NCI-H345 treated with DMSO at 0.1 percent for 48 hours (cell line): ENCODE results near the gene STPG2.

Source experiments
- DNase-seq: peaks from one replicate; lab custom pipeline; 2025; ENCODE audit not compliant: unreplicated experiment; lab: John Stamatoyannopoulos, UW

STPG2 gene

DNA sequence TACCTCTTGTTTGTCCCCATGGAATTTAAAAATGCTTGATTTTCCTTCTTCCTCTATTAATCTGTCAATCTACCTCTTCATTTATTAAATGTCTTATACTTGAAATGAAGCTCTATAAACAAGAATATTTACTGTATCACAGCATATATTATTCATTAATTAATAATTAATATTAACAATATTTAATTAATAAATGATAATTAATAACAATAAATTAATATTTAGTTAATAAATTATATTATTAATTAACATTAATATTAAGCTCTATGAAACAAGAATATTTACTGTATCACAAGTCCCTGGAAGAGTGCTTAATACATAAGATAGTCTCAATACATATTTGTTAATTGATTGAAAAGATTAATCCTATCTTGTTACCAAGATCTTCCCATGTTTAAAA, 306.6 kb downstream of the STPG2 start:
- DNase-seq, result no peak

DNA sequence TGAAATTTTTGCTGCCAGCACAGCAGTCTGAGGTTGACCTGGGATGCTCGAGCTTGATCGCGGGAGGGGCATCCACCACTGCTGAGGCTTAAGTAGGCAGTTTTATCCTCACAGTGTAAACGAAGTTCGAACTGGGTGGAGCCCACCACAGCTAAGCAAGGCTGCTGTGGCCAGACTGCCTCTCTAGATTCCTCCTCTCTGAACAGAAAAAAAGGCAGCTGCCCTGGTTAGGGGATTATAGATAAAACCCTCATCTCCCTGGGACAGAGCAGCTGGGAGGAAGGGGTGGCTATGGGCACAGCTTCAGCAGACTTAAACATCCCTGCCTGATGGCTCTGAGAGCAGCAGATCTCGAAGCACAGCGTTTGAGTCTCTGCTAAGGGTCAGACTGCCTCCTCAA, 314.6 kb downstream of the STPG2 start:
- no peak for DNase-seq

DNA sequence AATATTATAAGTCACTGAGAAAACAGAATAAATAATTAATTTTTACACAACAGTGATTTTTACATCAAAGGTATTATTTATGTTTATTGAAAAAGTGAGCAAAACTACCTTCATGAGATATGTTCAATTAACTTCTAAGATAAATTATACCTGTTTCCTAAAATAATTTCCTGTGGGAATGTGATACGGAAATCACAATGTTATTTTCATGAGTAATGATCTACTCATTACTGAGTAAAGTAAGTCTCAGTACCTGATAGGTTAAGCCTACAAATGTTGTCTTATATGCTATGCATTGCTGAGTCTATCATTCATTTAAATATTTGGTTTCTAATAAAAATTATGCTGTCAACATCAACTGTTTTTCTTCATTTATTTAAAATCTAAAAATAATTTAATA, 324.0 kb downstream of the STPG2 start:
- no peak for DNase-seq

DNA sequence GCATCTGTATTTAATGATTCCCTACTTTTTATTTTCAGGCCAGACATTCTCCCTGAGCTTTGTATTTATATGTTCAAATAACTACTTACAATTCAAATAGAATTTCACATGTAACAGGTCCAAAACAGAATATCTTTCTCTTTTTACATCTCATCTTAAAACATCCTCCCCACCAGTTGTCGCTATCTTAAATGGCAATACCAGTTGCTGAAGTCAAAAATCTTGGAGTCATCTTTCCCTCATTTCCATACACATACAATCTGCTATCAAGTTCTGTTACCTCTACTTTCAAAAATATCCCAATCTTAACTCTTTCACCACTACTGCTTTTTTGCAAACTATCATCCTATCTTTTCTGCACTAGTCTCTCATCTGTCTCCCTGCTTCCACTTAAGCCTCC, 330.5 kb downstream of the STPG2 start:
- DNase-seq, result no peak

DNA sequence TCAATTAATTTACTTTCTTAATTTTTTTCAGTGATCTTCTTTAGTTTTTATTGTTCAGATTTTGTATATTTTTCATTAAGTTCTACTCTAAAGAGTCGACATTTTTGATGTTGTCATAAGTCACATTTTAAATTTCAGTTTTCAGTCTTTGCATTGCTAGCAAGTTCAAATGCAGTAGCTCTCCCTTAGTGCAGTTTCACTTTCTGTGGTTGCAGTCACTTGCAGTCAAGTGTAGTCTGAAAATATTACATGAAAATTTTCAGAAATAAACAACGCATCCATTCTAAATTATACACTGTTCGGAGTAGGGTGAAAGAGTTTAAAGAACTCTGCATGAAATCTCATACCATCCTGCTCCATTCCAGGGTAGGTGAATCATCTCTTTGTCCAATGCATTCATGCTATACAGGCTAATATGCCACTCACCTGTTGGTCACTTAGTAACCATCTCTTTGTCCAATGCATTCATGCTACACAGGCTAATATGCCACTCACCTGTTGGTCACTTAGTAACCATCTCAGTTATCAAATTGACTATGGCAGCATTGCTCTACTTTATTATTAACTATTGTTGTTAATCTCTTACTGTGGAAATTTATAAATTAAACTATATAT, 356.9 kb downstream of the STPG2 start:
- no peak for DNase-seq

DNA sequence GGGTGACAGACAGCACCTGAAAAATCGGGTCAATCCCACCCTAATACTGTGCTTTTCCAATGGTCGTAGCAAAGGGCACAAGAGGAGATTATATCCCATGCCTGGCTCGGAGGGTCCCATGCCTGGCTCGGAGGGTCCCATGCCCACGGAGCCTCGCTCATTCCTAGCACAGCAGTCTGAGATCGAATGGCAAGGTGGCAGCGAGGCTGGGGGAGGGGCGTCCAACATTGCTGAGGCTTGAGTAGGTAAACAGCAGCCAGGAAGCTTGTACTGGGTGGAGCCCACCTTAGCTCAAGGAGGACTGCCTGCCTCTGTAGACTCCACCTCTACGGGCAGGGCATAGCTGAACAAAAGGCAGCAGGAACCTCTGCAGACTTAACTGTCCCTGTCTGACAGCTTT, 365.1 kb downstream of the STPG2 start:
- no peak for DNase-seq

DNA sequence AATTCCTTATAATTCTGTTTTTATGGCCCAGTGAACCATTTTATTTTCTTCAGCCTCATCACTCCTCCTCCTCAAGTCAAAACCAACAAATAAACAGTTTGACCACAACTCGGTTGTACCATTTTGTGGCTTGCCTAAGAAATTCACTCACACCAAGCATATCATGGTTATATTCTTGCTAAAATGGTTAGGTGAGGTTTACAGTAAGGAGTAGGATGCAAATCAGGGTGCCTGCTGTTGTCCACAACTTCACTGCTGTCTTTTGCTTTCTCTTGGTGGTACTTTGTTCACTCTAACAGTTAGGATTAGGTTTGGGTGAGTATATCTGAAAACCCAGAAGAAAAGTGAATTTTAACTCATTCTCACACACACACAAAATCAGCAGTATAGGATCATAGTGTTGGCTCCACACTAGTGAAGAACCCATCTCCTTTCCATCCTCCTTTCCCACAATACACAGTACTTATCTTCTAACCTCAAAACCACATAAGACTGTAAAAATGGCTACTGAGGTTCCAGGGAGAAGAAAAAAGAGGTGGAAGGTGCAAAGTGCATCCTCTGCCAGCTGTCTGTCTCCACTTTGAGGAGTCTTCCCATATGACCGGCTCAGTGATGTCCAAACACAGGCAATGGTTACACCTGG, 368.8 kb downstream of the STPG2 start:
- no peak for DNase-seq

DNA sequence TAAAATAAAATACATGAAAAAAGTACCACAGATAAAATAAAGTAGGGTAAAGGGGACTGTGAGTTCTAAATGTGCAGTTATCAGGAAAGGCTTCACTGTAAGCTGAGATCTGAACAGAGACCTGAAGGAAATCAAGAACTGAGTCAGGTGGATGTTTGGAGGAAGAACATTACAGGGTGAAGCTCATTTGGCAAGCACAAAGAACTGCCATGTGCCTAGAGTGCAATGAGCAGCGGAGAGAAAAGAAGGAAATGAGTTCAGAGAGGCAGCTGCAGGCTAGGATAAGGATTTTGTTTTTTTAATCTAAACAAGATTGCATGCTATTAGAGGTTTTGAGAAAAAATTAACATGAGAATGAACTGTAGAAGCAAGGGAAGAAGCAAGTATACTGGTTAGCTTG, 373.1 kb downstream of the STPG2 start:
- no peak for DNase-seq

DNA sequence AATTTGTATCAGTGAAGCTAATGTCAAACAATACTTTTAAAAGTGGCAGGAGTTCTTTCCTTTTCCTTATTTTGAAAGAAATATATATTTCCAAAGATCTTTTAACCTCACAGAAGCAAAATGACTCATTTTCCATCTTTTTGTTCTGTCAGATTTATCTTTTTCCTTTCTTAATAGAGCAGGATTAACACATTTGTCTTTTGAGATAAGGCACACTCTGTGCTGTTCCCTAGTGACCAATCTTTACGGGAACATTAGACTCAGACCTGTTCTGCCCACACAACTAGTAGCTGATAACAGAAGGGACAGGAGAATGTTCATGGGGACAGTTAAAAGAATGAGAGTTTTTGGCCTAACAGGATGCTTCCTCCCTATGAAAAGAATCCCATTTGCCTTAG, 381.2 kb downstream of the STPG2 start:
- no peak for DNase-seq

DNA sequence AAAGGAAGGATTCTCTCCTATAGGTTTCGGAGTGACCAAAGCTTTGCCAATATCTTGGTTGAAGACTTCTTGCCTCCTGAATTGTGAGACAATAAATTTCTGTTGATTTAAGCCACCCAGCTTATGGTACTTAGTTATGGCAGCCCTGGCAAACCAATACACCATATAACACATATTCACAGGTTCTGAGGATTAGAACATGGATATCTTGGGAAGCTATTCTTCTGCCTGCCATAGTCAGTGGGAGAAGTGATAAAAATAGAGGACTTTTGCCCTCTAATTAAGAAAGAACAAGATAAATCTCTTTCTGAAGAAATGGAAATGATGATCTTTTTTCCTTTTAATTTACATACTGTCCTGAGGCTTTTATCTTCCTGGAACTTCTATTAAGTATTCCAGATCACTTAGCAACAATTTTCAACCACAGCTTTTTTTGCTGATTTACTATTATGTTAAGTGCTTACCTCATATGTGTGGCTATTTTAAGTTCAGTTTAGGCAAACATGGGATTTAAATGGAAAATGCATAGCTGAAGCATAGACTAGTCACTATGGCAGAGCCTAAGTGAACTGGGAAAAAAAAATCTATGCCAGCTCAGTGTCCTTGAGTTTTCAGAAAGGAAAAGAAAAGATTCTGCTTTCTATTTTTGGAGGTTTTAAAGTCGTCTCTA, 381.7 kb downstream of the STPG2 start:
- DNase-seq, result no peak

DNA sequence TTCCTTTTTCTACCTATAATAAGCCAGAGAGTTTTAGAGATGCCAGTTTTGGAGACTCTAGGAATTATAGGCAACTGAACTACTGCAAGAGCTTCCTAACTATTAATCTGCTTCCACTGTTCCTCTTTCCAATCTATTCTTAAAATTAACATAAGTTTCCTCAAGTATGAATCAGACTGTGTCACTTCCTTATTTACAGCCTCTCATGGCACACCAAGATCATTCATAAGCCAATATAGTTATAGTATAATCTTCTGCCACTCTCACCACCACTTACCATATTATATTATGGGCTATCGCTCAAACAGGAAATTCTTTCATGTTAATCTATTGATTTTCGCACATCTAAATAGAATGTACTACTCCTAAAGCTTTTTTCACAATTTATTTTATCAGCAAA, 383.5 kb downstream of the STPG2 start:
- no peak for DNase-seq

DNA sequence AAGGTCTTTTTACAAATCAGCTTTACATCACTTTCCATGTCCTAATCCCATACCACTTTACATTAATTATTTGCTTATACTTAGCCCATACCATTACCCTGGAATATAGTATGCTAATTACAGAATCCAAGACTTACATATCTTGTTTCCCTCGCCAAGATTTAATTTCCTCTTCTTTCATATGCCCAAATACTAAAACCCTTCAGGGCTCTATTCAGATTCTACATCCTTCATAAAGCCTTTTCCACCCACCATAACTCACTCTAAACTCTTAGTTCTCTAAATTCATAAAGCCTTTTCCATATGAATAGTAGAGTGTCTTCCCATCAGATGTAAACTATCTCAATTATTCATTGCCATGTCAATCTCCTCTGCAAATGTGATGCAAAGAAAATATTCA, 390.7 kb downstream of the STPG2 start:
- no peak for DNase-seq

DNA sequence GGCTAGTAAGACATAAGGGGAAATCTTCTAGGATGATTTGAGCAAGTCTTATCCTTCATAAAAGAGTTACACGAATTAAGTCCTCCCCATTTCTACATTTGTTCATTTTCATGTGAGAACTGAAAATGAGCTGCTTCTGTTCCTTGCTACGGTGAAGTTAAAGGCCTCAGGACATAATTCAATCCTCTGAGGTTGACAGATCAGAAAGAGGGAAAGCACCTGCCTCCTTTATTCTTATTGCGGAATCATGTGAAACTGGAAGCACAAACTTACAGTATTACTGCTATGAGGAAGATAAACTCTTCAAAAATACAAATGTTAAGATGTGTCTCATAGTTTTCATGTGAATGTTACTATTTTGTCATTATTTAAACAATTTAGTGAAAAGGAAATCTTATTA, 395.3 kb downstream of the STPG2 start:
- no peak for DNase-seq

DNA sequence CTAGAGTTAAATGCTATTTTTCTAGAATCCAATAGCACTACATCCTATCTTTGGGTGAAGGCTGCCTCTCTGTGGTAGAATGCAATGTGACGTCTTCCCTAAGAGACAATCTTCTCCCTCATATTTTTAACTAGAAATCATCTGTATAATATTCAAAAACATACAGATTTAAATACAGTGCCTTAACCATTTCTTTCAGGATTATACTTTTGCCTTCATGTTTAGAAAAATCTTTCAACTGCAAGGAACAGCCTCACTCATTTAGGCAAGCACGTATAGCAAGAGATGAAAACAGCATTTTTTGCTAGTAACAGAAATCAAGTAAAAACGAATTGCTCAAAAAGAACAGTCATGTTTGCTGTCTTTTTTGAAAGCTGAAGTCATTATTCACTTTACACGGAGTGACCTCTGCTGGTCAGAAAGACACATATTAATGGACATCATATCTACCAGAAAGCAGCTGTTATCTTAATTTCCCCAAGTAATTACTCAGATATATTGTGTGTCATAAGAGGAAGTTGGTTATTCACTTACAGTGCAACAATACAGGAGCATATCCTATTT, 422.3 kb downstream of the STPG2 start:
- no peak for DNase-seq

DNA sequence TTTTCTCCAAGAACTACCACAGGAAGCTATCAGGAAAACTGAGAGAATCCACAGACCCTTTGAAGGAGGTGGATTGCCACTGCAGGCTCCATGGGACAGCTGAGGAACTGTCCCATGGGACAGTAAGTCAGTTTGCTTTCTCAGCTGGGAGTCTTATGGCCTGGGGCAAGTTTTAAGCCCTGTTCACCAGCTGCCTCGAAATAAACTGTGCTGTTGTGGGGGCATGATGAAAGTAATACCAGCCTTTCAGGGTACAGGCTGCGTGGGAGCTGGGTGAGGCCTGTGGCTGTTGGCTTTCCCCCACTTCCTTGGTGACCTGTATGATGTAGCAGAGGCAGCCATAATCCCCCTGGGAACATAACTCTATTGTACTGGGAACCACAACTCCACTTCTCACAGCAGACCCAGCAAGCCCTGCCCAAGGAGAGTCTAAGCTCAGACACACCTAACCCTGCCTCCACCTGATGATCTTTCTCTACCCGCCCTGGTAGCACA, 452.1 kb downstream of the STPG2 start:
- DNase-seq, result no peak

DNA sequence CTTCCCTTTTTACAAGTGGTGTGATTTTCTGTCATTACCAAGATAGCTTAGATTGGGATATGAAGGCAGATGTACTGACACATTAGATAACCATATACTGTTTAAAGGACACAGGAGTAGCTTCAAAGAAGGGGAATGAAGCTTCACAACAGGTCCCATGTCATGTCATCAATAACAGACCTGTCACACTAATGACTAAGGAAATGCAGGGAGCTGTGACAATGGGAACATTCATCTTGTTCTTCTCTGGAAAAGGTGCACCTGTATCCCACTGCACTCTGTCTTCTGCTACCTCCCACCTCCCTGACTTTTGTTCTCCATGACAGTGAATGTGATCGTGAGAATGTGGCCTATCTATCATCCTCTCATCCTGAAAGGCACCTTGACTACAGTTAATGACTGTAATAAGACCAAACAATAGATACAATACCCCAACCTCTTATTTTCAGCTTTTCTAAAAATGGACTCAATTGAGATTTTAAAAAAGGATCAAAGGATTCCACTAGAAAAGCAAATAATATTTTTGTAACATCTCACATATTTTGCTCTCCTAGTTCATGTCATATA, 472.5 kb downstream of the STPG2 start:
- peak; percentile 3 for DNase-seq

DNA sequence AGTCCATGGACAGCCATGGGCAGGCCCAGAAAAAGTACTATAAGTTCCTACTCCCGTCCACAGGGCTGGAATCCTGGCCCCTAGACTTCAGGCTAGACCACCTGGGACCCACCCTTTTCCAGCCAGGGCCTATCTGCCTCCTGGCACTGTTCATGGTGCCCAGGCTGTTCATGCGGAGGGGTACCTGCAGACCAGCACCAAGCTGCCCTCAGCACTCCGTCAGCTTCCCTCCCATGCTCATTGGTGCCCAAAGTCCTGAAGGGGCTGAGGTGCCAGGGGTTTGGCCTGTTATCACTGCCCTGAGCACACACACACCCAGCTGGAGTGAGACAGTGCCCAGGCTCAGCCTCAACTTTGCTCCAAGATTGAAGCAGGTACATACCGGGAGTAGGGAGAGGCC, 477.7 kb downstream of the STPG2 start:
- no peak for DNase-seq

DNA sequence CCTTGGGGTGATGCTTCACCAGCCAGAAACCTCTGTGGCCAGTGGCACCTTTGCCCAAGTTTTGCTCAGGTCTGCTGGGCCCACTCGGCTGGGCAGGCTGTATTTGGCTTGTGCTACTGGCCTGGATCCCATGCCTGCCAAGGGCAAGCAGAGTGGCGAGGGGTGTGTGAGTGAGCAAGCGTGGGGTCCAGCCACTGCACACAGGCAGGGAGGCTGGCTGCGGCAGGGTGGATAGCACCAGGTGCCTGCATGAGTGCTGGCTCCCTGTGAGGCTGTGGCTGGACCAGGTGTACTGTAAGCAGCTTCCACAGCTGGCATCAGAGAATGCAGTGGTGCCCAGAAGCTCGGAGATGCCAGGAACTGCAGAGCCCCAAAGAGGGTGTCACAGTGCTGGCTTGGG, 478.5 kb downstream of the STPG2 start:
- no peak for DNase-seq

DNA sequence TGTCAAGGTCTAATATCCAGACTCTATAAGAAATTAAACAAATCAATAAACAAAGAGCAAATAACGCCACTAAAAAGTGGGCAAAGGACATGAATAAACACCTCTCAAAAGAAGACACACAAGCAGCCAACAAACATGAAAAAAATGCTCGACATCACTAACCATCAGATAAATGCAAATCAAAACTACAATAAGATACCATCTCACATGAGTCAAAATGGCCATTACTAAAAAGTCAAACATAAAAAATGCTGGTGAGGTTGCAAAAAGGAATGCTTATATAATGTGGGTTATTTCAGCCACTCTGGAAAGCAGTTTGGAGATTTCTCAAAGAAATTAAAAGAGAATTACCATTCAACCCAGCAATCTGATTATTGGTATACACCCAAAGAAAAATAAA, 481.1 kb downstream of the STPG2 start:
- DNase-seq, result no peak

DNA sequence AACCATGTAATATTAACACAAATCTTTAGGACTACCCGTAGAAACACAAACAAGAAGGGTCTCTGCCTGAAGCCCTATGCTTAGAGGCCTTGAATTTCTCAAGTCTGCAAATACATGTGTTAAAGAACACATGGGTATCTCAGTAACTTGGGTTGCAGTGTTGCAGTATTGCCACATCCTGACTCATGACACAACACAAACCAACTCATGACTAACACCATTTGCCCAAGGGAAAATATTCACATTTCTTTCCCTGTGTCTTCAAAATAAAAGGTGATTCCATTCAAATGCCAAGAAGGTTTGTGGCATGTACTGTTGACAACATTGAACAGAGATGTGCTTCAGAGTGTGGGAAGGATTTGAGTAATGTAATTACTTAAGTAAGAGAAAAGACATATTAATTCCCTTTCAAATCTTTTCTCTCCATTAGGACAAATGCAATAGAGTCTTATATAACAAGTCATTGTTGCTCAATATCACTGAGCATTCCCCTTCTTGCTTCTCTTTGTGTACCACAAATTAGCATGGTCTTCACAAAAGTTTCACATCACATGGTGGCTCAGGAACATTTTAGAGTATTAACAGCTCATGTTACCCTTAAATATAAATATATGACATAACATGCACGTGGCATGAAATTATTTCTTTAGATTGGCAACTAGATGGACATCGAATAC, 487.1 kb downstream of the STPG2 start:
- no peak for DNase-seq

DNA sequence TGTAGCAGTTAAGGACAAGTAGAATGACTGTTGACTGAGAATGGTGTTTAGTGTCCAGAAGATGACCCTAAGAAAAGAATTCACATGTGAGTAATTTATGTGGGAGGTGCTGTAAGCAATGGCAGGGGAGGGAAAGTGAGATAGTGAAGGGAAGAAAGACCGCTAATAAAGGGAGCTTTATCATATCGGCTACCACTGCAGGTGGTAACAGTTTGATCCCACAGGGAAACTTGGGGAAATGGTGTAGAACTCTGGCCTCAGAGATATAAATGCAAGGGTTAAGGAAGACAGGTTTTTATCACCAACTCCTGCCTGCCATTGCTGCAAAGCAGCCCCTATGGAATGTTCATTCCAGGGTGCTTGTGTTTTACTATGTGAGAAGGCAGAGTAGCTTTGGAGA, 489.6 kb downstream of the STPG2 start:
- no peak for DNase-seq
